H1 (cell line): ENCODE results near the gene RPS29. TPM values are rescaled to one million over a fixed set of nuclear protein-coding genes. Genes with fewer than 3 reads are reported as not detected.

Experiments
- CHD1 ChIP-seq: IDR thresholded peaks from 2 replicates; pipeline ENCODE4 v1.6.1; 2012; ENCODE audit warnings: low read depth, low read length, improper control_type of control experiment
- KDM1A ChIP-seq: fragments of 200-600, 300-600 bp; sonication (generic); IDR thresholded peaks from 2 replicates; pipeline ENCODE4 v1.7.1; 2016; ENCODE audit warnings: mild to moderate bottlenecking, low read length, borderline replicate concordance
- KDM5A ChIP-seq: fragments of 200-600 bp; IDR thresholded peaks from 2 replicates; pipeline ENCODE4 v1.7.1; 2012; ENCODE audit warnings: mild to moderate bottlenecking, low read length, inconsistent platforms, mixed read lengths
- NANOG ChIP-seq: IDR thresholded peaks from 2 replicates; pipeline ENCODE4 v1.6.1; 2011; ENCODE audit warnings: low read length, low read depth, mild to moderate bottlenecking, inconsistent platforms; ENCODE audit not compliant: insufficient read depth, poor library complexity, severe bottlenecking
- NRF1 ChIP-seq: IDR thresholded peaks from 2 replicates; pipeline ENCODE4 v1.6.1; 2011; ENCODE audit warnings: mild to moderate bottlenecking, low read depth, low read length, improper control_type of control experiment
- SP4 ChIP-seq: IDR thresholded peaks from 2 replicates; pipeline ENCODE4 v1.6.1; 2012; ENCODE audit warnings: low read length, inconsistent platforms
- polyA plus RNA-seq, 7 experiments: library from polyadenylated mRNA; depleted of rRNA in 3 of 7; stranded (reverse) in 5 of 7; unstranded in 2 of 7; fragments of >200 nt in 5 of 7; fragments of 200-250 nt in 2 of 7; gene quantifications; 1 replicate in 5 of 7; 2 replicates in 1 of 7; 4 replicates in 1 of 7; pipeline versions ENCODE4 v1.2.1 to v1.2.3, GENCODE V29; 2011 to 2013; ENCODE audit warnings: missing spikeins in 2 of 7, mixed read lengths in 2 of 7
- total RNA-seq: library from RNA; stranded (reverse); fragmentation: NEBNext Ultra II Directional; extraction: Animal tissue kit (Norgen Biotek cat#: 25700); gene quantifications from 2 replicates; pipeline ENCODE4 v1.2.1, GENCODE V29; 2021

Gene RPS29
- total and polyA plus RNA-seq, 2 of the 8 experiments (the other 6 are each of a cell fraction or from before 2014, with no cell fraction given), result 2,193 to 23,165 TPM

DNA sequence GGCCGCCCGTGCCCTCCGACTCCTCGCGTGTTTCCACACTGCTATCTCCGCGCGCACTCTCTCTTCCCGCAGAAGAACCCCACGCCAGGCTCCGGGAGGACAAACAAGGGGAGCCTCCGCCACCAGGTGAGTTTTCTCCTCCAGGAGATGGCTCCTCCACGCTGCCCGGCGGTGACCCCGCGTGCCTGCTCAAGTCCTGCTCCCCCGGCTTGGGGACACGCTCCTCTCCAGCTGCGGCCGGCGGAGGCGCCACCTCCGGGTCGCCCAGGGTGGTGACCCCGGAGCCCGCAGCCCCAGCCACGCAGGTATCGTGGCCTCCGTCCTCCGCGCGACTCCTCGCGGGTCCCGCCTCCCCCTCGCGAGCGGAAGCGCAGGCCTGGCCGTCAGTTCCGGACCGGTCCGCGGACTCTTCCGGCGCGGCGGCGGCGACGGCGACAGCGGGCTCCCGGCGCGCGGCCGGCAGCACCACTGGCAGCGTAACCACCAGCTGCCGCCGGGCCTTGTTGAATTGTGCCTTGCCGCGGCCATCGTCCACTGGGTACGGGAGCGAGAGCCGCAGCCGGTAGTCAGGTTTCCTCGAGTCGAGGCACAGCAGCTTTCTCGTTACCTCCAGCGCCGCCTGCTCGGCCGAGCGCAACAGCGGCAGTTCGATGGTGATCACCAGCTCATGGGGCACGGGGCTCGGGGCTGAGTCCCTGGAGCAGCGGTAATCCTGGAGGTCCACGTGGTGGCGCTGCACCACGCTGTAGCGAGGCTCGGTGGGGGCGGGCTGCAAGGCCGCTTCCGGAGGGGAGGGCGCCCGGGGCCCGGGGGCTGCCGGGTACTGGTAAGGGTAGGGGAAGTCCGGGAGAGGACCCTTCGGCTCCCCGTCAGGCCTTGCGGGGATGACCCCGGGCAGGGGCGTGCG, 47.7 kb upstream of the RPS29 start (continued):
- TF ChIP-seq KDM5A, result peak; percentile 12; the same call in 1 of the 2 replicates
- peak; percentile 27 for TF ChIP-seq NANOG
- TF ChIP-seq SP4, result no peak
- TF ChIP-seq KDM1A, result no peak
- no peak for TF ChIP-seq NRF1
- TF ChIP-seq CHD1, result no peak
- TF ChIP-seq, all 59 proteins: peak for 23
